Measurements from ENCODE around the gene ARMH3. TPM values are rescaled to one million over a fixed set of nuclear protein-coding genes. Genes with fewer than 3 reads are reported as not detected.
A peak's percentile ranks its signal among the peaks of the same experiment; 100 is the strongest.

ARMH3 gene
- total and polyA plus RNA-seq, 2 experiments from 2014 or later: 8.7 to 11.1 TPM

DNA sequence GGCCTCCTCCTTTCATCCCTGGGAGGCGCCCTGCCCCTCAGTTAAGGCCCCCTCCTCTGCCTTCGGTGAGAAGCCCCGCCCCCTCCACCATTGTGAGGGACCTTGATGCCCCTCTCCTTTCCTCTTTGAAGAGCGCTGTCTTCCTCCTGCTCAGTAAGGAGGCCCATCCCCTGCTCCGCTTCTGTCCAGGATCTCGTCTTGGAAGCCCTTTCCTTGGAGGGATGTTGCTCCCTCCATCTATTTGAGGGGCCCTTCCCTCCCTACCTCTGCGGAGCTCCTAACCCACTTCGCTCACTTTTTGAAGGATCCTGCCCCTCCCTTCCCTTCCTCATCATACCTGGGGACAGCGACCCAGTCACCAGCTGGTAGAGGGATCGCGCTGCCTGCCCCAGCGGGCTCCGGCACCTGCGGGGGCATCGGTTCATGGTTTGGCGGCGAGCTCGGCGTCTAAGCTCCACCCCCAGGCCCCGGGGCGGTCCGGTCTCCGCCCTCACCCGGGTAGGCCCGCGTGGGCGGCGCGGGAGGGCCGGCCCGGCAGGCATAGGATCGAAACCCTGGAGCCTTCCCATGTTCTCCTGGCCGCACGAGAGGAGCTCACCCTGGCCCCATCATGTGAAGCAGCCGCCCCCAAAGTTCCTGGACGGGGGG is 216.4 kb downstream of the ARMH3 start:
- DNase-seq (ENCODE audit: low spot score) (peak; percentile 82), ATAC-seq (peak; percentile 14)
- Mint-ChIP-seq H3K4me3 (peak overlapping the region; percentile 84), H3K27me3 (ENCODE audit: insufficient read depth, low read depth, poor library complexity) (peaks cover 45% of the 10 kb centered on the region), H3K9me3 (no peaks in the 10 kb centered on the region; the same call in 2 of the 3 replicates), H3K36me3 (ENCODE audit: low read depth) (no peaks in the 10 kb centered on the region), H3K27ac (no peak overlapping the region), H3K4me1 (peaks cover 51% of the 10 kb centered on the region)
- Histone ChIP-seq H3K79me2 (replicated peaks; ENCODE audit: insufficient read depth) (no peaks in the 10 kb centered on the region), H4K20me1 (replicated peaks; ENCODE audit: insufficient read depth) (peaks cover 6% of the 10 kb centered on the region; the same call in 1 of the 2 replicates), H3K9me2 (ENCODE audit: insufficient read depth) (no peaks in the 10 kb centered on the region), H3K4me1 (ENCODE audit: insufficient read depth) (peaks cover 17% of the 10 kb centered on the region), H3K27me3 (ENCODE audit: insufficient read depth) (peaks cover 19% of the 10 kb centered on the region), H2AFZ (peak overlapping the region; percentile 96), H3K4me2 (peak overlapping the region; percentile 99), H3K4me3 (peak overlapping the region; percentile 91), H3K36me3 (ENCODE audit: insufficient read depth) (no peaks in the 10 kb centered on the region), H3F3A (replicated peaks; ENCODE audit: low read depth) (peaks cover 11% of the 10 kb centered on the region; the same call in 1 of the 2 replicates), H3K27ac (ENCODE audit: low read depth) (no peak overlapping the region)
- TF ChIP-seq ZNF331 (CRISPR knock-in tag; IDR thresholded peaks at IDR 0.05; ENCODE audit: low read depth) (no peak), POLR2AphosphoS5 (IDR thresholded peaks at IDR 0.05; ENCODE audit: low read depth) (peak; percentile 40; the same call in 1 of the 2 replicates), EZH2phosphoT487 (IDR thresholded peaks at IDR 0.05; ENCODE audit: unreplicated experiment) (no peak), JUNB (IDR thresholded peaks at IDR 0.05; ENCODE audit: unreplicated experiment) (no peak), EZH2 (IDR thresholded peaks at IDR 0.05; ENCODE audit: low read depth, unreplicated experiment) (no peak), NANOG (IDR thresholded peaks at IDR 0.05; ENCODE audit: borderline replicate concordance) (no peak), ZNF114 (CRISPR knock-in tag; IDR thresholded peaks at IDR 0.05) (no peak), STAT1 (IDR thresholded peaks at IDR 0.05; ENCODE audit: unreplicated experiment) (no peak)
- TF ChIP-seq, protein P1, sequence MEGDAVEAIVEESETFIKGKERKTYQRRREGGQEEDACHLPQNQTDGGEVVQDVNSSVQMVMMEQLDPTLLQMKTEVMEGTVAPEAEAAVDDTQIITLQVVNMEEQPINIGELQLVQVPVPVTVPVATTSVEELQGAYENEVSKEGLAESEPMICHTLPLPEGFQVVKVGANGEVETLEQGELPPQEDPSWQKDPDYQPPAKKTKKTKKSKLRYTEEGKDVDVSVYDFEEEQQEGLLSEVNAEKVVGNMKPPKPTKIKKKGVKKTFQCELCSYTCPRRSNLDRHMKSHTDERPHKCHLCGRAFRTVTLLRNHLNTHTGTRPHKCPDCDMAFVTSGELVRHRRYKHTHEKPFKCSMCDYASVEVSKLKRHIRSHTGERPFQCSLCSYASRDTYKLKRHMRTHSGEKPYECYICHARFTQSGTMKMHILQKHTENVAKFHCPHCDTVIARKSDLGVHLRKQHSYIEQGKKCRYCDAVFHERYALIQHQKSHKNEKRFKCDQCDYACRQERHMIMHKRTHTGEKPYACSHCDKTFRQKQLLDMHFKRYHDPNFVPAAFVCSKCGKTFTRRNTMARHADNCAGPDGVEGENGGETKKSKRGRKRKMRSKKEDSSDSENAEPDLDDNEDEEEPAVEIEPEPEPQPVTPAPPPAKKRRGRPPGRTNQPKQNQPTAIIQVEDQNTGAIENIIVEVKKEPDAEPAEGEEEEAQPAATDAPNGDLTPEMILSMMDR (conservative IDR thresholded peaks at IDR 0.05; ENCODE audit: low read depth in 2 of 2): peak in 1 of 2 experiments; percentile 29; a peak in 2 of 4 replicates
- TF ChIP-seq, protein P2, sequence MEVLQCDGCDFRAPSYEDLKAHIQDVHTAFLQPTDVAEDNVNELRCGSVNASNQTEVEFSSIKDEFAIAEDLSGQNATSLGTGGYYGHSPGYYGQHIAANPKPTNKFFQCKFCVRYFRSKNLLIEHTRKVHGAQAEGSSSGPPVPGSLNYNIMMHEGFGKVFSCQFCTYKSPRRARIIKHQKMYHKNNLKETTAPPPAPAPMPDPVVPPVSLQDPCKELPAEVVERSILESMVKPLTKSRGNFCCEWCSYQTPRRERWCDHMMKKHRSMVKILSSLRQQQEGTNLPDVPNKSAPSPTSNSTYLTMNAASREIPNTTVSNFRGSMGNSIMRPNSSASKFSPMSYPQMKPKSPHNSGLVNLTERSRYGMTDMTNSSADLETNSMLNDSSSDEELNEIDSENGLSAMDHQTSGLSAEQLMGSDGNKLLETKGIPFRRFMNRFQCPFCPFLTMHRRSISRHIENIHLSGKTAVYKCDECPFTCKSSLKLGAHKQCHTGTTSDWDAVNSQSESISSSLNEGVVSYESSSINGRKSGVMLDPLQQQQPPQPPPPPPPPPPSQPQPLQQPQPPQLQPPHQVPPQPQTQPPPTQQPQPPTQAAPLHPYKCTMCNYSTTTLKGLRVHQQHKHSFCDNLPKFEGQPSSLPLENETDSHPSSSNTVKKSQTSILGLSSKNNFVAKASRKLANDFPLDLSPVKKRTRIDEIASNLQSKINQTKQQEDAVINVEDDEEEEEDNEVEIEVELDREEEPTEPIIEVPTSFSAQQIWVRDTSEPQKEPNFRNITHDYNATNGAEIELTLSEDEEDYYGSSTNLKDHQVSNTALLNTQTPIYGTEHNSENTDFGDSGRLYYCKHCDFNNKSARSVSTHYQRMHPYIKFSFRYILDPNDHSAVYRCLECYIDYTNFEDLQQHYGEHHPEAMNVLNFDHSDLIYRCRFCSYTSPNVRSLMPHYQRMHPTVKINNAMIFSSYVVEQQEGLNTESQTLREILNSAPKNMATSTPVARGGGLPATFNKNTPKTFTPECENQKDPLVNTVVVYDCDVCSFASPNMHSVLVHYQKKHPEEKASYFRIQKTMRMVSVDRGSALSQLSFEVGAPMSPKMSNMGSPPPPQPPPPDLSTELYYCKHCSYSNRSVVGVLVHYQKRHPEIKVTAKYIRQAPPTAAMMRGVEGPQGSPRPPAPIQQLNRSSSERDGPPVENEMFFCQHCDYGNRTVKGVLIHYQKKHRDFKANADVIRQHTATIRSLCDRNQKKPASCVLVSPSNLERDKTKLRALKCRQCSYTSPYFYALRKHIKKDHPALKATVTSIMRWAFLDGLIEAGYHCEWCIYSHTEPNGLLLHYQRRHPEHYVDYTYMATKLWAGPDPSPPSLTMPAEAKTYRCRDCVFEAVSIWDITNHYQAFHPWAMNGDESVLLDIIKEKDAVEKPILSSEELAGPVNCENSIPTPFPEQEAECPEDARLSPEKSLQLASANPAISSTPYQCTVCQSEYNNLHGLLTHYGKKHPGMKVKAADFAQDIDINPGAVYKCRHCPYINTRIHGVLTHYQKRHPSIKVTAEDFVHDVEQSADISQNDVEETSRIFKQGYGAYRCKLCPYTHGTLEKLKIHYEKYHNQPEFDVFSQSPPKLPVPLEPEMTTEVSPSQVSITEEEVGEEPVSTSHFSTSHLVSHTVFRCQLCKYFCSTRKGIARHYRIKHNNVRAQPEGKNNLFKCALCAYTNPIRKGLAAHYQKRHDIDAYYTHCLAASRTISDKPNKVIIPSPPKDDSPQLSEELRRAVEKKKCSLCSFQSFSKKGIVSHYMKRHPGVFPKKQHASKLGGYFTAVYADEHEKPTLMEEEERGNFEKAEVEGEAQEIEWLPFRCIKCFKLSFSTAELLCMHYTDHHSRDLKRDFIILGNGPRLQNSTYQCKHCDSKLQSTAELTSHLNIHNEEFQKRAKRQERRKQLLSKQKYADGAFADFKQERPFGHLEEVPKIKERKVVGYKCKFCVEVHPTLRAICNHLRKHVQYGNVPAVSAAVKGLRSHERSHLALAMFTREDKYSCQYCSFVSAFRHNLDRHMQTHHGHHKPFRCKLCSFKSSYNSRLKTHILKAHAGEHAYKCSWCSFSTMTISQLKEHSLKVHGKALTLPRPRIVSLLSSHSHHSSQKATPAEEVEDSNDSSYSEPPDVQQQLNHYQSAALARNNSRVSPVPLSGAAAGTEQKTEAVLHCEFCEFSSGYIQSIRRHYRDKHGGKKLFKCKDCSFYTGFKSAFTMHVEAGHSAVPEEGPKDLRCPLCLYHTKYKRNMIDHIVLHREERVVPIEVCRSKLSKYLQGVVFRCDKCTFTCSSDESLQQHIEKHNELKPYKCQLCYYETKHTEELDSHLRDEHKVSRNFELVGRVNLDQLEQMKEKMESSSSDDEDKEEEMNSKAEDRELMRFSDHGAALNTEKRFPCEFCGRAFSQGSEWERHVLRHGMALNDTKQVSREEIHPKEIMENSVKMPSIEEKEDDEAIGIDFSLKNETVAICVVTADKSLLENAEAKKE (CRISPR knock-in tag; IDR thresholded peaks at IDR 0.05): no peak
- TF ChIP-seq, protein P3, sequence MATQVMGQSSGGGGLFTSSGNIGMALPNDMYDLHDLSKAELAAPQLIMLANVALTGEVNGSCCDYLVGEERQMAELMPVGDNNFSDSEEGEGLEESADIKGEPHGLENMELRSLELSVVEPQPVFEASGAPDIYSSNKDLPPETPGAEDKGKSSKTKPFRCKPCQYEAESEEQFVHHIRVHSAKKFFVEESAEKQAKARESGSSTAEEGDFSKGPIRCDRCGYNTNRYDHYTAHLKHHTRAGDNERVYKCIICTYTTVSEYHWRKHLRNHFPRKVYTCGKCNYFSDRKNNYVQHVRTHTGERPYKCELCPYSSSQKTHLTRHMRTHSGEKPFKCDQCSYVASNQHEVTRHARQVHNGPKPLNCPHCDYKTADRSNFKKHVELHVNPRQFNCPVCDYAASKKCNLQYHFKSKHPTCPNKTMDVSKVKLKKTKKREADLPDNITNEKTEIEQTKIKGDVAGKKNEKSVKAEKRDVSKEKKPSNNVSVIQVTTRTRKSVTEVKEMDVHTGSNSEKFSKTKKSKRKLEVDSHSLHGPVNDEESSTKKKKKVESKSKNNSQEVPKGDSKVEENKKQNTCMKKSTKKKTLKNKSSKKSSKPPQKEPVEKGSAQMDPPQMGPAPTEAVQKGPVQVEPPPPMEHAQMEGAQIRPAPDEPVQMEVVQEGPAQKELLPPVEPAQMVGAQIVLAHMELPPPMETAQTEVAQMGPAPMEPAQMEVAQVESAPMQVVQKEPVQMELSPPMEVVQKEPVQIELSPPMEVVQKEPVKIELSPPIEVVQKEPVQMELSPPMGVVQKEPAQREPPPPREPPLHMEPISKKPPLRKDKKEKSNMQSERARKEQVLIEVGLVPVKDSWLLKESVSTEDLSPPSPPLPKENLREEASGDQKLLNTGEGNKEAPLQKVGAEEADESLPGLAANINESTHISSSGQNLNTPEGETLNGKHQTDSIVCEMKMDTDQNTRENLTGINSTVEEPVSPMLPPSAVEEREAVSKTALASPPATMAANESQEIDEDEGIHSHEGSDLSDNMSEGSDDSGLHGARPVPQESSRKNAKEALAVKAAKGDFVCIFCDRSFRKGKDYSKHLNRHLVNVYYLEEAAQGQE (IDR thresholded peaks at IDR 0.05; ENCODE audit: unreplicated experiment): no peak
- TF ChIP-seq, protein P4, sequence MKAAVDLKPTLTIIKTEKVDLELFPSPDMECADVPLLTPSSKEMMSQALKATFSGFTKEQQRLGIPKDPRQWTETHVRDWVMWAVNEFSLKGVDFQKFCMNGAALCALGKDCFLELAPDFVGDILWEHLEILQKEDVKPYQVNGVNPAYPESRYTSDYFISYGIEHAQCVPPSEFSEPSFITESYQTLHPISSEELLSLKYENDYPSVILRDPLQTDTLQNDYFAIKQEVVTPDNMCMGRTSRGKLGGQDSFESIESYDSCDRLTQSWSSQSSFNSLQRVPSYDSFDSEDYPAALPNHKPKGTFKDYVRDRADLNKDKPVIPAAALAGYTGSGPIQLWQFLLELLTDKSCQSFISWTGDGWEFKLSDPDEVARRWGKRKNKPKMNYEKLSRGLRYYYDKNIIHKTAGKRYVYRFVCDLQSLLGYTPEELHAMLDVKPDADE (IDR thresholded peaks at IDR 0.05): no peak
